GM19043 (cell line): ENCODE results near the gene DOCK8.
"Not testable (repeated sequence)": the region's sequence is repeated elsewhere in the genome, so short reads cannot be mapped to it uniquely, and the experiment has no call there.

Source experiments
- ATAC-seq: cut with Tn5 transposase; IDR thresholded peaks from one replicate; pipeline ENCODE4 v1.9.1; 2021; ENCODE audit warnings: low read depth; ENCODE audit not compliant: unreplicated experiment

DOCK8 gene

DNA sequence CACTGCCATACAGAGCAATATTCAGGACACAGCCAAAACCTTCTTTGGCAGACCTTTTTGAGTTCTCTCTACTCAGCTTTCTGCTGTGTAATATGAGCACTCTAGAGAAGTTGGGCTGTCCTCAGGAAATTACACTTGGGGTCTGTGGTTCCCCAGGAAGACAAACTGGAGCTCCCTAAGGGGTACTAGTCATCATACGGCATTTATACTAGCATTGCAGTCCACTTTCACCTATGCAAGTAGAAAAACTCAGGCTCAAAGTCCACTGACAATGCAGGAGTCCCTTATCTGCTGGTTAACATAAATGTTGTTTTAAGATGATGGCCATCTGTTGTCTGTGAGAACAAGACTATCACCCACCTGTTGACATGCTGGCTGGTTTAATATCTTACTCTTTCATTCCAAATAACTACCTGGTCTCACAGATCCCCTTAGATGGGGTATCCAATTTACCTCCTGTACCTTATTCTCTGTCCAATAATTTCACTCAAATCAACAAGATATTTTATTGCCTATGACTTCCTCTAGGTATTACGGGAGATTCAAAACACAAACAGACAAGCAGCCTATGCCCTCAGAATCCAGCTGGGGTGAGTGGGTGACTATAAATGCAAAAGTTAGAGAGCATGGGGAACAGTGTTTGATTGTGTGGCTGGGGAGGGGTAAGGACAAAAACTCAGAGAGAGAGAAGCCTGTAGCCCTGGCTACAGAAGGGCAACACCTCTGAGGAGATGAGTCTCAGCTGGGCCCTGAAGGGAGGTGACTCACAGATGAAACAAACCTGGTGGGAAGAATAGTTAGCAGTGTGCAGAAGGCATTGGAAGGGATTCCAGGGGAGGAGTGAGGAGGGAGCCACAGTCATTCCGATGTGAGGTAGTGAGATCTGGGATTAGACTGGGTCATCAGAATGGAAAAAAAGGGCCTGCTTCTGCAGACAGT is 10.2 kb downstream of the DOCK8 start:
- ATAC-seq = no peak

- no peak for ATAC-seq
Measured at GRCh38 chr9:227860-228259, 13.2 kb downstream of the DOCK8 start.

GRCh38 chr9:228929-229695 is 14.4 kb downstream of the DOCK8 start:
- ATAC-seq = no peak

DNA sequence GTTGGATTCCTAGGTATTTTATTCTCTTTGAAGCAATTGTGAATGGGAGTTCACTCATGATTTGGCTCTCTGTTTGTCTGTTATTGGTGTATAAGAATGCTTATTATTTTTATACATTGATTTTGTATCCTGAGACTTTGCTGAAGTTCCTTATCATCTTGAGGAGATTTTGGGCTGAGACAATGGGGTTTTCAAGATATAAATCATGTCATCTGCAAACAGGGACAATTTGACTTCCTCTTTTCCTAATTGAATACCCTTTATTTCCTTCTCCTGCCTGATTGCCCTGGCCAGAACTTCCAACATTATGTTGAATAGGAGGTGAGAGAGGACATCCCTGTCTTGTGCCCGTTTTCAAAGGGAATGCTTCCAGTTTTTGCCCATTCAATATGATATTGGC is 17.0 kb downstream of the DOCK8 start:
- ATAC-seq = not testable (repeated sequence)

DNA sequence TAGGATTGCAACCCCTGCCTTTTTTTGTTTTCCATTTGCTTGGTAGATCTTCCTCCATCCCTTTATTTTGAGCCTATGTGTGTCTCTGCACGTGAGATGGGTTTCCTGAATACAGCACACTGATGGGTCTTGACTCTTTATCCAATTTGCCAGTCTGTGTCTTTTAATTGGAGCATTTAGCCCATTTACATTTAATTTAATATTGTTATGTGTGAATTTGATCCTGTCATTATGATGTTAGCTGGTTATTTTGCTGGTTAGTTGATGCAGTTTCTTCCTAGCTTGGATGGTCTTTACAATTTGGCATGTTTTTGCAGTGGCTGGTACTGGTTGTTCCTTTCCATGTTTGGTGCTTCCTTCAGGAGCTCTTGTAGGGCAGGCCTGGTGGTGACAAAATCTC is 19.0 kb downstream of the DOCK8 start:
- ATAC-seq = not testable (repeated sequence)

- no peak for ATAC-seq
Measured at GRCh38 chr9:237141-237857, 22.6 kb downstream of the DOCK8 start.

GRCh38 chr9:237858-238345 is 23.2 kb downstream of the DOCK8 start:
- no peak for ATAC-seq

DNA sequence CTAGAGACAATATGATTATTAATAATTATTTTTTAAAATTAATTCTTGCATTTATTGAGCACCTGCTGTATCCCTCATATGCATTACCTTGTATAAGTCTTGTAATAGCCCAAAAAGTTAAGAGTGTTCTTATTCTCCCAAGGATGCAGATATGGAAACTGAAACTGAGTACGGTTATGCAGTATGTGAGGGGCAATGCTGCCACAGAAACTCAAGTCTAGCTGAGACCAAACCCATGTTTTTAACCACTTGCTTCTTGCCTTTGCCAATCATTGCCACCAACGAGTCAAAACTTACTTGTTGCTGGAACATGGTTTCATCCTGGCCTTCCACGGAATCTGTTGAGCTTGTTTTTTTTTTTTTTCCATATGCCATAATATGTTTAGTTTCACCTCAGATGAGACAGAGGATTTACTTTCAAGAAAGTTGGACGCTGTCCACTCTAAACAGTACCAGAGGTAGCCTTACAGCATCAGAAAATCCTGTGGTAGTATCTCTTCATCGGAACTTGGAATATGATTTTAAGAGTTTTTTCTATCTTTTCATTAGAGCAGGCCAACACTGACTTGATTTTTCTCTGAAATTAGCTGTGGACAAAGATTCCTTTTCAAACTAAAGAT is 27.9 kb downstream of the DOCK8 start:
- ATAC-seq = no peak

DNA sequence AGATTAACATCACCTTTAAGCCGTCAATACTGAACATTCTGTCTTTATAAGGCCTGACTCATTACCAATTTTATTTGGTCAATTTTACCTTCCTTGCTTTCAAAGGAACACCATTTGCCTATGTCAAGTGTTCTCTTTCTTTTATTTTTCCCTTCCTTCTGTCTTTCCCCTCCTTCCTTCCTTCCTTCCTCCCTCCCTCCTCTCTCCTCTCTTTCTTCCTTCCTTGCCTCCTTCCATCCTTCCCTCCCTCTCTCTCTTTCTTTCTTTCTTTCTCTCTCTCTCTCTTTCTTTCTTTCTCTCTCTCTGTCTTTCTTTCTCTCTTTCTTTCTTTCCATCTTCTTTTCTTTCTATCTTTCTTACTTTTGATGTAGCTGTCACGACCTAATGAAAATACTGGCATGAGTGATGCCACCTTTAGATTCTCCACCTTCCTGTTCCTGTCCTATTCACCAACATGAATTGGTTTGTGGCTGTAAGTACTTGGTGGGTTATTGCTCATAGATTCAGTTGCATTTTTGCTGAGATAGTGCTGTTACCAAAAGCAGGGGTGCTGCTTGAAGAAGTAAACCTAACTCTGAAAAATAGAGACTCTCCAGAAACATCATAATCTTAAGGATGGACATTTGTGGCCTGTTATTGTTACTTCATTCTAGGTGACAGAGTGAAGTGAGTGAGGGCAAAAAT is 33.8 kb downstream of the DOCK8 start:
- ATAC-seq = no peak

- ATAC-seq = no peak
Measured at GRCh38 chr9:249025-249424, 34.4 kb downstream of the DOCK8 start.

DNA sequence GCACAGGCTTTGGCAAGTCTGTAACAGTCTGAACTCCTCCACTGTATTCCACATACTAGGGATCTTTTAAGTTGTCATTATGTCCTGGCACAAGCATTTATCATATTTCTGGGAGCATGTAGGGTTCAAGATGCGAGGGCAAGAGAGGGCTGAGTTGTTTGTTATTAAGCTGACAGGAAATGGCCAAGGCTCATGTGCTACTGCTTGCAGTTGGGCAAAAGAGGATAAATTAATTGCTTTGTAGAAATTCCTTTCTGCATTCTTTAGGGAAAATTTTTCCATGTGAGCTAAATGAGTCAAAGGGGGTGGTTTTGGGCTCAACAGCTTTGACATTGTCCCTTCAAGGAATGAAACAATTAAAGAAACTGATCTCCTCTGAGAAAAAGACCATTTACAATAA is 35.4 kb downstream of the DOCK8 start:
- no peak for ATAC-seq

- ATAC-seq = no peak
Measured at GRCh38 chr9:250625-251024, 36.0 kb downstream of the DOCK8 start.

DNA sequence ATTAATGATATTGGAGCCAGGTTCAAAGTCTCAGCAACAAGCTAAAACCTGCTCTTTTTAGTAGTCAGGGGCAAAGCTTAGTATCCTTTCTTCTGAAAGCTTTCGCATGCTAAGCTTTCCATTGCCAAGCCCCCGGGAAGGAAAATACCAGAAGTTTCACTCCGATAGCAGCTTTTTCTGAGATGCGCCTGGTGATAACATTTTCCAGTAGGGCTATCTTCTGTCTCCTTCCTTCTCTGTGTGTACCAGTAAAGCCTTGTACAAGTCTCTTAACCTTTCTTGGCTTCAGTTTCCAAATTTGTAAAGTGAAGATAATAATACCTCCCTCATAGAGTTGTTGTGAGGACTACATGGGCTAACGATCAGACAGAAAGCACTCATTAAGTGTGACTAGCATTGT is 36.7 kb downstream of the DOCK8 start:
- ATAC-seq = no peak

DNA sequence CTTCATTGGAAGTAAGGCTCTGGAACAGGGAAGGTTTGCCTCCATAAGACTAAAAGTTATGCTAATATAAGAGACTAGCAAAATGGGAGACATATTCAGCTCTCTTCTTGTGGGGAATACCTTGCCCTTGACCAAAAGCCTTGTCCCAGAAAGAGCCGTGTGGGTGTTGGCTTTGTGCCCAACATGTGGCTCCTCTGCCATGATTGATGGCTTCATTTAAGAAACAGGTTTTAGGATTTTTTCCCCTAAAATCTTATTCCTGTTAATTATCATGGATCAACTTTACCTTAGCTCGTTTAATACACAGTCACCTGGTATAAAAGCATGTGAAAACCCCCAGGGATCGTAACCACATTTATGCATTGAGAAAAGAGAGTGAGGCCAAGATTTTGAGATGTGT is 38.9 kb downstream of the DOCK8 start:
- ATAC-seq = no peak

GRCh38 chr9:254516-254915 is 39.9 kb downstream of the DOCK8 start:
- ATAC-seq = no peak

DNA sequence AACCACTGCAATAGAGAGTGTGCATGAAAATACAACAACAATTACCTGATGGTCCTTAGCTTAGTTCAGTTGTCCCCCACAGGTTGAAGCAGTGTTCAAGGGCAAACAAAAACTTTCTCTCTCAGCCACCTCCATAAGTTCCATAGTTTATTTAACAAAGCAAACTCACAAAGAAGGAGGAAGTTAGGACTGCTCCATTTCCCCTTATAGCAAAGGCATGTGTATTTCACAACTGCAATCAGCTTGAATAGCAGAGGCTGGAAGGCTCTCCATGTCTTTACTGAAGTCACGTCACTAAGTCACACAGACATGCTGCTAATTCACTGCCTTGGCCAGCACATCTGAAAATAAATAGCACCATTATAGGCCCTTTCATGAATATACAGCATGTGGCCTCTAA is 43.3 kb downstream of the DOCK8 start:
- no peak for ATAC-seq

GRCh38 chr9:259405-260404 is 45.0 kb downstream of the DOCK8 start:
- no peak for ATAC-seq

DNA sequence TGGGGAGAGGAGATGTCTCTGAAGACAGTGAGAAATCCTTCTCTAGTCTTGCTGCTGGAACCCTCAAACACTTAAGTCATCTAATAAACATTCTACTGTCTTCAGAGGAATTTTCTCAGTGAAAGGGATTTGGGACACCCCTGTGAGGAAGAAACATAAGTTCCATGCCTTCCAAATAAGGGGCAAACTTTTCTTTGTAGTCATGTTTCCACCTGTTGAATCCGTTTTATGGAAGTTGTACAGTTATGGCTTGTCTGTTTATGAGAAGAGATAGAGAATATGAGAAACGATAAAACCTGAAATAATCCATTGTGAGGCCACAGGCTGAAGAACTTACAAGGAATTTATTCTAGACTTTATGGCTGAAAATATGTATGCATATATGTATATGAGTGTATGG is 49.6 kb downstream of the DOCK8 start:
- no peak for ATAC-seq
